HK-2 (cell line): ENCODE measurements around the gene CD247.
"Not testable (repeated sequence)": the region's sequence is repeated elsewhere in the genome, so short reads cannot be mapped to it uniquely, and the experiment has no call there.

Experiments used
- DNase-seq: peaks from one replicate; pipeline ENCODE4 v3.0.0-alpha.2; 2018; ENCODE audit not compliant: unreplicated experiment

The CD247 gene

GRCh38 chr1:167518331-167518700 lies at the start of gene CD247:
TSS of gene CD247 (minus strand) at chr1:167518529. CDS start at chr1:167518465, 64 bp downstream.
- DNase-seq, result no peak

DNA sequence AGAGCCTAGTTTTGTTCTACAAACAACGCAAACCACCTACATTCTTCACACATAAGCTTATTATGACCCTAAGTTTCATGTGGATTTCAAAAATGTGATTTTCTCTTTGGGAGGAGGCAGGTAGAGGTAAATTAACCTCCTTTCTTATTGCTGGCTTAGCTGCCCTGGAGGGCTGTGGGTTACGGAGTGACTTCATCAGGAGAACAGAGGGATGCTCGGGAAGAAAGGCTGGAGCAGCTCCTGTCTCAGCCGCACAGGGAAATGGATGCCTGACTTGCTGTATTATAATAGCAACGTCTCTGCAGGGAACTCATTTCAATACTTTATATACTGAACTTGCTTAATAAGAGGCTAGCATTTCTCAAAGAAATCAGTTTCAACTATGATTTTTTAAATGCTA lies 49.3 kb upstream of the CD247 start:
- DNase-seq, result no peak

DNA sequence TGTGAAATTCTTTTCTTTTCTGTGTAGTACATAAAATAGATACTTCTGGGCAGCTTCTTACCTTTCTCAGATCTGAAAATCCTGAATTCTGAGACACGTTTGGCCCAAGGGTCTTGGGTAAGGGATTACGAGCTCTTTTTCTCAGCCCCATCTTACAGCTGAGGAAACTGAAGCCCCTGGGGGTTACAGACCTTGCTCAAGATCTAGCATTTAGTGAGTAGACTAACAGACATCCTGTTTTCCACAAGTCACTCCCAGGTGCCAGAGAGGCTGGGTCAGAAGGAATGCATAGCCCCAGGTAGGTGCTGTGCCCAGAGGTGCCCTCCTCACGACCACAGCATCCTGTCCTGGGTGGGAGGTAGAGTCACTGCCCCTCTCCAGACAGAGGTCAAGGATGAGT lies 48.4 kb upstream of the CD247 start:
- no peak for DNase-seq

- no peak for DNase-seq
Observed at GRCh38 chr1:167565922-167566321, 47.6 kb upstream of the CD247 start.

GRCh38 chr1:167564612-167565270 lies 46.4 kb upstream of the CD247 start:
- no peak for DNase-seq

DNA sequence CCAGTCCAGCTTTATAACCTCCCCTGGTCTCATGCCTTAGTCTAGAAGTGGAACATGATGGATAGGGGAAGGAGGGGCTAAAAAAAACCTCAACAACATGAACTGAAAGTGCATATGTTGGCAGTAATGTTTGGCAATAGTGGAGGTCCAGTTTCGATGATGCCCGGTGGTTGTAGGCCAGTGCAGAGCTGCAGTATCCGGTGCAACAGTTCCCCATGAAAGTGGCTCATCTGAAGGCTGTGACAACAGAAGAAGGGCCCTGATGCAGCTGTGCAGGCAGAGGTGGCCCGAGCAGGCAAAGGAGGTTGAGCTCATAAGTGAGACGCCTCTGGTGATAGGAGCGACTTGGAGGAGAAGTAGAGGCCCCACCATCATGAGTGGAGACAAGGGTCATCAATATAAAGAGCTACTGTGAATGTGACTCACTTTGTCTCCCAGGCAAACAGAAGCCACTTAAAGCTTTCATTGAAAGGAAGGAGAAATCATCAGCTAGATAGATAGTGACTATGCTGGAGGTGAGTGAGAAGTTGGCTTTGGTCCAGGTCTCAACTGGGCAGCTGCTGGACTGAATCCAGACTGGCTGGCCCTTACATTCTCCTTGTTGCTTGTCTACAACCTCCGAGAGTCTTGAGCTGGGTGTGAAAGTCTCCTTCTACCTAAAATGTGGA lies 45.4 kb upstream of the CD247 start:
- DNase-seq, result no peak

- DNase-seq, result no peak
Observed at GRCh38 chr1:167562702-167563101, 44.4 kb upstream of the CD247 start.

- DNase-seq, result no peak
Observed at GRCh38 chr1:167561753-167562152, 43.4 kb upstream of the CD247 start.

GRCh38 chr1:167555971-167556714 lies 37.8 kb upstream of the CD247 start:
- DNase-seq, result peak; percentile 54

DNA sequence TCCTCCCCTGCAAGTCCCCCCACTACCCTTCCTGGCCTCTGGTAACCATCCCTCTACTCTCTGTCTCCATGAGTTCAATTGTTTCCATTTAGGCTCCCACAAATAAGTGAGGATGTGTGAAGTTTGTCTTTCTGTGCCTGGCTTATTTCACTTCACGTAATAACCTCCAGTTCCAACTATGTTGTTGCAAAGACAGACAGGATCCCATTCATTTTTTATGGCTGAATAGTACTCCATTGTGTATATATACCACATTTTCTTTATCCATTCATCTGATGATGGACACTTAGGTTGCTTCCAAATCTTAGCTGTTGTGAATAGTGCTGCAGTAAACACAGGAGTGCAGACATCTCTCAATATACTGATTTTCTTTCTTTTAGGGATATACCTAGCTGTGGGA lies 36.7 kb upstream of the CD247 start:
- not testable (repeated sequence) for DNase-seq

DNA sequence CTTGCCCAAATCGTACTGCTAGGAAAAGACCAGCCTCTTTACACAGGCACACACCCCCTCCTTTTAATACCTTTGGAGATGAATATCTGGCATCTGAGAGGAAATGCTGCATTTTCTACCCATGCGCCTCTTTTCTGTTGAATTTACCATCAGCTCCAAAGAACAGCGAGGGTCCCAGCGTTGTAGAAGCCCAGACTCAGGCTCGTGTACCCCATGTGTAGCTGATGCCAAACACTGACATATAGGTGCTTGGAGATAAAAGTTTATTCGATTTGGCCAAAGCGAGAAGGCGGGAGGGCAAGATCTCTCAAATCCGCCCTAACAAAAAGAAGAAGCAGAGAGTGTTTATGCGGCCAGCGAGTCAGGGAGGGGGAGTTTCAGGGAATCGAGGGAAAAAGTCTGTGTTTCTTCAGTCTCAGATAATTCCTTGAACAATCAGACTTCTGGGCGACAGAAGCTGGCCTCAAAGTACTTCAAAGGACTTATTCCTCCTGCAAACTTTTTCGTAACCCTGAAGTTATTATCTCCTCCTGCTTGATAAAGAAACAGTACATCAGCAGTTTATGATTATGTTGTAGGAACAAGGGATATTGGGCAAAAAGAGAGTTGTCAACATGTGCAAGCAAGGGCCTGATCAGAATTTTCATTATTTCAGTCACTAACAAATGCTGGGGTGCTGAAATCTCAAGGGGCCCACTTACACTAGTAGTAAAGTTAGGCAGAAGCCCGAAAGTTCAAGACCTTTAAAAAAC lies 35.9 kb upstream of the CD247 start:
- DNase-seq, result no peak

DNA sequence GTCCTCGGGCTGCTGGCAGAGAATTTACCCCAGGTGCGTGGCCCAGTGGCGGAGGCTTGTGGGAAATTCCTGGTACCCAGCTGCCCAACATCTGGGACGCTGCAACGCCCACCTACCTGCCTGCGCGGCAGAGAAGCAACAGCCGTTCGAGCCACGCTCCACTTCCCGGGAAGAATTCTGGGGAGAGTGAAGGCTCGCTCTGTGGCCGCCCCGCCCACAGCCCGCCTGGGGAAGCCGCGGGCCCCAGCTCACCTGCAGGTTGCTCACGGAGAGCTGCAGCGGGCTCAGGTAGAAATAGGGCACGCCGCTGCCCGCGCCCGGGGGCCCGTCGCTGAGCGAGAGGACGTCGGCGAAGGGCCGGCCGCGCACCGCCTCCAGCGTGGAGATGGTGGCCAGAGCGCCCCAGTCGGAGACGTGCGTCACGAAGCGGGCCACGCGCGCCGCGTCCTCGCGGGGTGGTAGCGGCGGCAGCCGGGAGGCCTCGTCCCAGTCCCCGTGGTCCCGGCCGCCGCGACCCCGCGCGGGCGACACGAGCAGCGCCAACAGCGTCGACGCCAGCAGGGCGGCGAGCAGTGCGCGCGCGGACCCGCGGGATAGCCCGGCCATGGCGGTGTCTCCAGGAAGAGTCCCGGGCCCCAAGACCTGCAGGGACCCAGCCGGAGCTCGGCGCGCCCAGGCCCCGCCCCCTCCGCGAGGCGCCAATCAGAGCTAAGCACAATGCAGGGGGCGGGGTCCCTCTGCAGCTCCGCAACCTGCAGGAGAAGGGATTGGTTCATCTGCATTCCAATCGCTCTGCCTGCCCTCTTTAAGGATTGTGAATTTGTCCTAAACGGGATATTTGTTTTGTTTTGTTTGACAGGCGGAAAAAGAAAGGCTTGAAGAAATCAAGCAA lies 35.1 kb upstream of the CD247 start, which contains the start of gene CREG1:
TSS of gene CREG1 (minus strand) at position 627 of the 892 bp plus-strand sequence.
- peak; percentile 92 for DNase-seq

- DNase-seq, result no peak
Observed at GRCh38 chr1:167551362-167551761, 33.0 kb upstream of the CD247 start.

GRCh38 chr1:167548059-167548932 lies 30.0 kb upstream of the CD247 start:
- DNase-seq, result no peak

DNA sequence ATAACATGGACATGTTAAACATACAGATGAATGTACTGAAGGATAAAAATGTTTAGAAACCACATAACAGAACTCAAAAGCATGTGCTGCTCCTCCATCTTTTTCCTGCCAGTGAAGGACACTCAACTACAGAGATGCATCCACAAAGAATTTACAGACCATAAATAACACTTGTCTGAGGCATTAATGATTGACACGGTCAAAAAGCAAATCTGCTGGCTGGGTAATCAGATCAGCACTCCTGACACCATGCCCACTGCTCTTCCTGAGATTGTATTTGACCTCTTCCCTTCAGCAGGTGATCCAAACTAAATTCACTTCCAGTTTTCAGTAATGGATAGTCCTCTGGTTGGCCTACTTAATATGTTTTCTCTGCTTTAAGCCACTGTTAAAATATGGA lies 28.6 kb upstream of the CD247 start:
- DNase-seq, result no peak

DNA sequence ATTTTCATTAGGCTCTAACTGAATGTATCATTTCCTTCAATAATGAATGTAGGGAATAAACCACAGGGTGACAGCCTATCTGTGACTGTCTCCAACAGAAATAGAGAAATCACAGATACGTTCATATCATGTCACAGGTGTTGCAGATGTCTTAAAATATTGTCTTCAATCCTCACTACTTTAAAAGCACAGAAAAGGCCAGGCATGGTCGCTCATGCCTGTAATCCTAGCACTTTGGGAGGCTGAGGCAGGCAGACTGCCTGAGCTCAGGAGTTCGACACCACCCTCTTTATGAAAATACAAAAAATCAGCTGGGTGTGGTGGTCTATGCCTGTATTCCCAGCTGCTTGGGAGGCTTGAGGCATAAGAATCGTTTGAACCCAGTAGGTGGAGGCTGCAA lies 27.0 kb upstream of the CD247 start:
- DNase-seq, result no peak

DNA sequence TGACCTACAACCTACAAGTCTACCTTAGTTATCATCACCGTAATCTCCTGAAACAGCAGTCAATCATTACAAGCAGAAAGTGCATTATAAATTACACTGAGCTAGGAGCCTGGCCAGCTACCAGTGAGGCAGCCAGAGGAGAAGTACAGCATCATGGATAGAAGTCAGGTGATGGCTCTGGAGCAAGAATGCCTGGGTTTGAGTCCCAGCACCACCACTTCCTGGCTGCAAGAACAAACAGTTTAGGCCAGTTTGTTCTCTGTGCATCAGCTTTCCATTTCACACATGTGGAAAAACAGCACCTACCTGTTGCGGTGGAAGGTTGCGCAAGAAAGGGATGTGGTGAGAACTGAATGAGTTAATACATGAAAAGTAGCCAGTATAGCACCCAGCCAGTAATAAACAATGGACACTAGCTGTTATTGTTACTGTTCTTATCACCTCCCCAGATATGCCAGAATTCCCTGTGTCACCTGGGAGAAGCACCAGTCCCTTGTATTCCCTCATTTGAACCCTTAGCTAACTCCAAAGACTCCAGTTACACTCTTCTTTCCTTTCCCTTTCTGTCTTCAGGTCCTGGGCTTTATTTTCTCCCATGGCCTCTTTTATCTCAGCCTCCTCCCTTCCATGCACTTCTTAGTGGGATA lies 26.2 kb upstream of the CD247 start:
- no peak for DNase-seq

GRCh38 chr1:167543199-167543990 lies 25.1 kb upstream of the CD247 start:
- DNase-seq, result no peak
